DND-41 (cell line): ENCODE measurements around the gene RAB8B.

Experiments used
- ATAC-seq: fragments of 200-7000 bp; cut with Tn5 transposase; 3 replicates; pipeline ENCODE4 v1.9.1; 2021; ENCODE audit warnings: low read depth; ENCODE audit not compliant: insufficient read depth
- DNase-seq: peaks from one replicate; pipeline ENCODE4 v3.0.0-alpha.2; 2020
- H2AFZ ChIP-seq: 2 replicates; pipeline ENCODE4 v1.6.0; 2012; ENCODE audit warnings: low read depth, low read length
- H3K27ac ChIP-seq: 2 replicates; pipeline ENCODE4 v1.5.1; 2012; ENCODE audit warnings: low read length, inconsistent platforms
- H3K27me3 ChIP-seq: fragments of 200-600 bp; sonication (generic); 2 replicates; pipeline ENCODE4 v1.6.0; 2012; ENCODE audit warnings: low read length, mild to moderate bottlenecking, inconsistent platforms; ENCODE audit not compliant: insufficient read depth, poor library complexity
- H3K36me3 ChIP-seq: 2 replicates; pipeline ENCODE4 v1.5.1; 2012; ENCODE audit warnings: low read length, inconsistent platforms; ENCODE audit not compliant: insufficient read depth
- H3K4me1 ChIP-seq: 2 replicates; pipeline ENCODE4 v1.5.1; 2012; ENCODE audit warnings: mild to moderate bottlenecking, low read length; ENCODE audit not compliant: insufficient read depth
- H3K4me2 ChIP-seq: 2 replicates; pipeline ENCODE4 v1.6.0; 2012; ENCODE audit warnings: mild to moderate bottlenecking, moderate library complexity, low read length, inconsistent platforms; ENCODE audit not compliant: insufficient read depth
- H3K4me3 ChIP-seq, 2 experiments: fragments of 200-600 bp in 1 of 2; shearing (Covaris generic) in 1 of 2; 2 replicates each; pipeline ENCODE4 v1.5.1; 2012 to 2016; ENCODE audit warnings: inconsistent platforms in 2 of 2, low read length in 2 of 2, mild to moderate bottlenecking in 2 of 2, low read depth in 1 of 2, moderate library complexity in 1 of 2
- H3K79me2 ChIP-seq: 2 replicates; pipeline ENCODE4 v1.6.0; 2012; ENCODE audit warnings: low read length, inconsistent platforms; ENCODE audit not compliant: insufficient read depth
- H3K9ac ChIP-seq: 2 replicates; pipeline ENCODE4 v1.6.0; 2012; ENCODE audit warnings: low read depth, mild to moderate bottlenecking, inconsistent platforms, low read length, moderate library complexity
- H3K9me3 ChIP-seq: 2 replicates; pipeline ENCODE4 v1.5.1; 2012; ENCODE audit warnings: low read length, moderate library complexity, mild to moderate bottlenecking, inconsistent platforms; ENCODE audit not compliant: insufficient read depth, severe bottlenecking
- H4K20me1 ChIP-seq: 2 replicates; pipeline ENCODE4 v1.6.0; 2012; ENCODE audit warnings: low read length; ENCODE audit not compliant: insufficient read depth
- CTCF ChIP-seq: IDR thresholded peaks from 2 replicates; pipeline ENCODE4 v1.5.1; 2012; ENCODE audit warnings: borderline replicate concordance, low read length, moderate library complexity, mild to moderate bottlenecking; ENCODE audit not compliant: poor library complexity, severe bottlenecking; ENCODE audit errors: extremely low read depth
- EZH2 ChIP-seq: IDR thresholded peaks from 3 replicates; pipeline ENCODE4 v1.6.1; 2012; ENCODE audit warnings: borderline replicate concordance, low read depth, mild to moderate bottlenecking, moderate library complexity, low read length, inconsistent platforms; ENCODE audit not compliant: severe bottlenecking

The RAB8B gene

GRCh38 chr15:63292771-63293170 is 103.4 kb downstream of the RAB8B start:
- H3K36me3 ChIP-seq: peaks cover 16% of the 10 kb centered on the region; the same call in 1 of the 2 replicates
- no peaks in the 10 kb centered on the region for H3K27me3 ChIP-seq
- no peaks in the 10 kb centered on the region for H3K4me1 ChIP-seq
- no peak overlapping the region for H3K9ac ChIP-seq
- no peak overlapping the region for H3K4me2 ChIP-seq
- no peaks in the 10 kb centered on the region for H3K9me3 ChIP-seq
- H3K27ac ChIP-seq: no peak overlapping the region
- H4K20me1 ChIP-seq: no peaks in the 10 kb centered on the region
- no peak for ATAC-seq
- no peak overlapping the region for H3K4me3 ChIP-seq
- no peak overlapping the region for H2AFZ ChIP-seq
- TF ChIP-seq CTCF: no peak
- no peak for TF ChIP-seq EZH2
- no peak for DNase-seq
- no peaks in the 10 kb centered on the region for H3K79me2 ChIP-seq

GRCh38 chr15:63294359-63294758 is 105.0 kb downstream of the RAB8B start:
- Histone ChIP-seq H3K4me1 (no peaks in the 10 kb centered on the region), H2AFZ (no peak overlapping the region), H3K4me3 (no peak overlapping the region), H3K27me3 (no peaks in the 10 kb centered on the region), H3K9me3 (no peaks in the 10 kb centered on the region), H3K27ac (no peak overlapping the region), H3K4me2 (no peak overlapping the region), H3K9ac (no peak overlapping the region), H4K20me1 (no peaks in the 10 kb centered on the region), H3K36me3 (peaks cover 17% of the 10 kb centered on the region; the same call in 1 of the 2 replicates), H3K79me2 (no peaks in the 10 kb centered on the region)
- ATAC-seq (no peak), DNase-seq (no peak)
- TF ChIP-seq CTCF (no peak), EZH2 (no peak)

DNA sequence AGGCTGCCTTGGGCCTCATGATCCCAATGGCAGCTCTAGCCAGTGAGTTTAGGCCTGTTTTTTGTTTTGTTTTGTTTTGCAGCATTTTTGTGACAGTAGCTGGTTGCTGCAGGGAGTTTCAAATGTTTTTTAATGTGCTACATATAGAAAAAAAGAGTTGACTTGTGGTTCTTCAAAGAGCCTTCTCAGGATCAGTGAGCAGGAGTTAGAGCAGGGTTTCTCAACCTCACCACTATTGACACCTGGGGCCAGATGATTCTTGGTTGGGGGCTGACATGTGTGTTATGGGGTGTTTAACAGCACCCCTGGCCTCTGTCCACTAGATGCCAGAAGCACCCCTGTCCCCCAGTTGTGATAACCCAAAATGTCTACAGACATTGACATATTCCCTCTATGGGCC is 105.9 kb downstream of the RAB8B start:
- no peak overlapping the region for H3K27ac ChIP-seq
- peaks cover 17% of the 10 kb centered on the region; the same call in 1 of the 2 replicates for H3K36me3 ChIP-seq
- no peak overlapping the region for H3K4me3 ChIP-seq
- H3K9ac ChIP-seq: no peak overlapping the region
- ATAC-seq: no peak
- H2AFZ ChIP-seq: no peak overlapping the region
- no peaks in the 10 kb centered on the region for H3K79me2 ChIP-seq
- no peak overlapping the region for H3K4me2 ChIP-seq
- H4K20me1 ChIP-seq: no peaks in the 10 kb centered on the region
- DNase-seq: no peak
- no peaks in the 10 kb centered on the region for H3K4me1 ChIP-seq
- no peaks in the 10 kb centered on the region for H3K27me3 ChIP-seq
- no peaks in the 10 kb centered on the region for H3K9me3 ChIP-seq
- TF ChIP-seq EZH2: no peak
- TF ChIP-seq CTCF: no peak

GRCh38 chr15:63296195-63296594 is 106.8 kb downstream of the RAB8B start:
- ATAC-seq (no peak), DNase-seq (no peak)
- no peak overlapping the region for H3K27ac ChIP-seq
- H3K79me2 ChIP-seq: no peaks in the 10 kb centered on the region
- H3K9me3 ChIP-seq: no peaks in the 10 kb centered on the region
- peaks cover 12% of the 10 kb centered on the region; the same call in 1 of the 2 replicates for H3K36me3 ChIP-seq
- H2AFZ ChIP-seq: no peak overlapping the region
- no peaks in the 10 kb centered on the region for H3K27me3 ChIP-seq
- H4K20me1 ChIP-seq: no peaks in the 10 kb centered on the region
- no peaks in the 10 kb centered on the region for H3K4me1 ChIP-seq
- no peak for TF ChIP-seq EZH2
- TF ChIP-seq CTCF: no peak
- H3K9ac ChIP-seq: no peak overlapping the region
- H3K4me3 ChIP-seq: no peak overlapping the region
- no peak overlapping the region for H3K4me2 ChIP-seq
